HCT116 (cell line): ENCODE measurements around the gene PDE6B. TPM values are rescaled to one million over a fixed set of nuclear protein-coding genes. Genes with fewer than 3 reads are reported as not detected.

Experiments used
- ATAC-seq: fragments of 200-7000 bp; cut with Tn5 transposase; 2 replicates; pipeline ENCODE4 v1.9.1; 2020; ENCODE audit warnings: mild to moderate bottlenecking, moderate library complexity
- BruUV-seq: library from RNA; stranded (reverse); fragments of 400-500 nt; replicated peaks from 2 replicates; lab custom pipeline; 2021; lab: Mats Ljungman, UMichigan
- CTCF ChIA-PET: fragments of 300-600 bp; sonication (Branson Sonifier 250); formaldehyde crosslinking; loops from one replicate; lab custom pipeline; 2021; ENCODE audit warnings: antibody characterized with exemption; lab: Charles Lee
- POLR2A ChIA-PET: fragments of 300-600, 350-600 bp; sonication (Branson Sonifier 250); formaldehyde crosslinking; loops from one replicate; lab custom pipeline; 2021; ENCODE audit warnings: antibody characterized with exemption; lab: Charles Lee
- RAD21 ChIA-PET, 2 experiments: fragments of 300-600 bp; sonication (Branson Sonifier 250); formaldehyde crosslinking; loops; one replicate each; lab custom pipeline; 2023; ENCODE audit warnings: low total read pairs in 2 of 2; ENCODE audit not compliant: uncharacterized antibody in 2 of 2, unreplicated experiment in 2 of 2, low non-redundant PET in 1 of 2; lab: Charles Lee
- DNase-seq: peaks from one replicate; pipeline ENCODE4 v3.0.0-alpha.2; 2010; ENCODE audit warnings: low read depth, low spot score
- H2AFZ ChIP-seq: fragments of 200-600 bp; shearing (Covaris generic), sonication (generic); 2 replicates; pipeline ENCODE4 v1.6.1; 2017; ENCODE audit warnings: low read depth, mixed run types, mixed read lengths, antibody characterized with exemption, low read length; ENCODE audit not compliant: poor library complexity, severe bottlenecking
- H3K27ac ChIP-seq: 2 replicates; pipeline ENCODE4 v1.5.1; 2012; ENCODE audit warnings: low read depth, low read length
- H3K27me3 ChIP-seq: fragments of 200-600 bp; sonication (generic); 2 replicates; pipeline ENCODE4 v1.6.1; 2016; ENCODE audit warnings: mixed run types, low read length, mixed read lengths; ENCODE audit not compliant: insufficient read depth
- H3K36me3 ChIP-seq, 2 experiments: fragments of 200-500 bp in 1 of 2; fragments of 200-600 bp in 1 of 2; sonication (Bioruptor generic) in 1 of 2; sonication (generic) in 1 of 2; 2 replicates each; pipeline versions ENCODE4 v1.5.1 to v1.6.1; 2014 to 2016; ENCODE audit warnings: low read length in 2 of 2, inconsistent platforms in 1 of 2, mixed read lengths in 1 of 2, mixed run types in 1 of 2; ENCODE audit not compliant: insufficient read depth in 2 of 2, control insufficient read depth in 1 of 2
- H3K4me1 ChIP-seq, 2 experiments: fragments of 200-600 bp in 1 of 2; sonication (generic) in 1 of 2; 2 replicates each; pipeline versions ENCODE4 v1.5.1 to v1.6.1; 2012 to 2017; ENCODE audit warnings: low read length in 2 of 2, inconsistent platforms in 1 of 2, mild to moderate bottlenecking in 1 of 2, mixed read lengths in 1 of 2, mixed run types in 1 of 2, moderate library complexity in 1 of 2; ENCODE audit not compliant: insufficient read depth in 2 of 2, control insufficient read depth in 1 of 2
- H3K4me2 ChIP-seq: fragments of 200-600 bp; sonication (generic); 2 replicates; pipeline ENCODE4 v1.6.1; 2017; ENCODE audit warnings: mixed run types, low read length, mixed read lengths
- H3K4me3 ChIP-seq, 2 experiments: fragments of 200-600 bp in 1 of 2; sonication (generic) in 1 of 2; replicated peaks in 1 of 2; 2 replicates each; pipeline ENCODE4 v1.5.1; 2011 to 2016; ENCODE audit warnings: low read length in 2 of 2, control low read depth in 1 of 2, low read depth in 1 of 2, mild to moderate bottlenecking in 1 of 2, mixed read lengths in 1 of 2, mixed run types in 1 of 2
- H3K79me2 ChIP-seq: fragments of 200-600 bp; sonication (generic); 2 replicates; pipeline ENCODE4 v1.6.1; 2017; ENCODE audit warnings: mild to moderate bottlenecking, mixed run types, low read length, moderate library complexity, mixed read lengths; ENCODE audit not compliant: insufficient read depth
- H3K9ac ChIP-seq: fragments of 200-600 bp; sonication (generic); 2 replicates; pipeline ENCODE4 v1.6.1; 2016; ENCODE audit warnings: low read length, mixed read lengths
- H3K9me2 ChIP-seq: fragments of 200-600 bp; sonication (generic), shearing (Covaris generic); 2 replicates; pipeline ENCODE4 v1.6.1; 2017; ENCODE audit warnings: mixed run types, mild to moderate bottlenecking, moderate library complexity; ENCODE audit not compliant: insufficient read depth
- H3K9me3 ChIP-seq, 2 experiments: fragments of 200-500 bp in 1 of 2; fragments of 200-600 bp in 1 of 2; sonication (Bioruptor generic) in 1 of 2; sonication (generic) in 1 of 2; 2 replicates each; pipeline ENCODE4 v1.6.1; 2014 to 2017; ENCODE audit warnings: low read length in 2 of 2, mixed read lengths in 2 of 2, inconsistent platforms in 1 of 2, low read depth in 1 of 2, mild to moderate bottlenecking in 1 of 2, mixed run types in 1 of 2, moderate library complexity in 1 of 2; ENCODE audit not compliant: control insufficient read depth in 1 of 2, insufficient read depth in 1 of 2
- H4K20me1 ChIP-seq: fragments of 200-600 bp; sonication (generic), shearing (Covaris generic); 2 replicates; pipeline ENCODE4 v1.6.1; 2017; ENCODE audit warnings: mixed run types, mild to moderate bottlenecking, moderate library complexity; ENCODE audit not compliant: insufficient read depth
- CBX3 ChIP-seq: IDR thresholded peaks from 2 replicates; pipeline ENCODE4 v1.6.1; 2012; ENCODE audit warnings: low read depth
- CEBPB ChIP-seq: IDR thresholded peaks from 2 replicates; pipeline ENCODE4 v1.6.1; 2012; ENCODE audit warnings: low read depth
- EGR1 ChIP-seq: IDR thresholded peaks from 2 replicates; pipeline ENCODE4 v1.6.1; 2012; ENCODE audit warnings: low read depth
- ELF1 ChIP-seq: IDR thresholded peaks from 2 replicates; pipeline ENCODE4 v1.6.1; 2012; ENCODE audit warnings: low read depth, borderline replicate concordance
- EZH2phosphoT487 ChIP-seq: fragments of 200-600 bp; IDR thresholded peaks from 2 replicates; pipeline ENCODE4 v1.6.1; 2018; ENCODE audit warnings: antibody characterized with exemption, borderline replicate concordance
- FOSL1 ChIP-seq: IDR thresholded peaks from 2 replicates; pipeline ENCODE4 v1.6.1; 2012; ENCODE audit warnings: low read depth
- POLR2A ChIP-seq: IDR thresholded peaks from 2 replicates; pipeline ENCODE4 v1.7.0; 2011; ENCODE audit warnings: borderline replicate concordance; ENCODE audit not compliant: insufficient read depth, insufficient read length; ENCODE audit errors: extremely low read depth
- RAD21 ChIP-seq: IDR thresholded peaks from 2 replicates; pipeline ENCODE4 v1.6.1; 2012; ENCODE audit warnings: low read depth, mild to moderate bottlenecking
- SIN3A ChIP-seq: IDR thresholded peaks from 2 replicates; pipeline ENCODE4 v1.6.1; 2012; ENCODE audit warnings: low read depth
- SRF ChIP-seq: IDR thresholded peaks from 2 replicates; pipeline ENCODE4 v1.6.1; 2012; ENCODE audit warnings: low read depth
- ZFX ChIP-seq: fragments of 450-650 bp; IDR thresholded peaks from 2 replicates; pipeline ENCODE4 v1.6.1; 2017
- ZNF274 ChIP-seq: fragments of 200-500 bp; sonication (Bioruptor generic); IDR thresholded peaks from 2 replicates; pipeline ENCODE4 v1.6.1; 2014; ENCODE audit warnings: mild to moderate bottlenecking, low read depth, low read length, inconsistent platforms
- intact Hi-C: fragments of 100-400 bp; cut with micrococcal nuclease; formaldehyde crosslinking; loops from 2 replicates; pipeline ENCODE4 v1.10.0; 2022
- total RNA-seq: library from RNA; stranded (reverse); gene quantifications from one replicate; pipeline ENCODE4 v1.2.1, GENCODE V29; 2021; ENCODE audit not compliant: unreplicated experiment
- TF ChIP-seq, protein P1 (sequence below): IDR thresholded peaks from 2 replicates; pipeline ENCODE4 v1.6.1; 2012
- TF ChIP-seq, protein P2 (sequence below): IDR thresholded peaks from 2 replicates; pipeline ENCODE4 v1.6.1; 2012

PDE6B gene
- total RNA-seq, 1 experiment from 2014 or later = not detected

DNA sequence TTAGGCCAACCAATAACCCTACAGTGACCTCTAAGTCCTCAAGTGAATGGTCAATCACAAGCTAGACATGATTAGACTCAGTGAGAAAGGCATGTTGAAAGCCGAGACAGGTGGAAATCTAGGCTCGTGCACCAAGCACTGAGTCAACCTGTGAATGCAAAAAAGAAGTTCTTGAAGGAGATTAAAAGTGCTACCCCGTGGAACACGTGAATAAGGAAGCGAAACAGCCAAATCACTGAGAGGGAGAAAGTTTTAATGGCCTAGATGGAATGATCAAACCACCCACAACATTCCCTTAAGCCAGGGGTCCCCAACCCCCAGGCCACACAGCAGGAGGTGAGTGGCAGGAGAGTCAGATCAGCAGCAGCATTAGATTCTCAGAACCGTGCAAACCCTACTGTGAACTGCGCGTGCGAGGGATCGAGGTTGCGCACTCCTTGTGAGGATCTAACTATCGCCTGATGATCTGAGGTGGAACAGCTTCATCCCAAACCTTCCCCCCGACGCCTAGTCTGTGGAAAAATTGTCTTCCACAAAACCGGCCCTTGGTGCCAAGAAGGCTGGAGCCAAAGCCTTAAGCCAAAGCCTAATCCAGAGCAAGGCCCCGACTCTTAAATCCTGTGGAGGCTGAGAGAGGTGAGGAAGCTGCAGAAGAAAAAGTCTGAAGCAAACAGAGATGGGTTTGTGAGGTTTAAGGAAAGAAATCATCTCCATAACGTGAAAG lies 19.5 kb upstream of the PDE6B start:
- Histone ChIP-seq H4K20me1 (no peaks in the 10 kb centered on the region), H3K4me3 (no peak overlapping the region), H3K4me2 (no peak overlapping the region), H3K9ac (no peak overlapping the region), H3K4me1 (peaks cover 10 to 11% of the 10 kb centered on the region in 2 experiments; a peak in 3 of 4 replicates), H3K9me2 (no peaks in the 10 kb centered on the region), H3K36me3 (no peaks in the 10 kb centered on the region), H3K27ac (no peak overlapping the region), H3K27me3 (no peaks in the 10 kb centered on the region), H2AFZ (no peak overlapping the region), H3K79me2 (no peaks in the 10 kb centered on the region), H3K9me3 (no peaks in the 10 kb centered on the region)
- POLR2A ChIA-PET = no interaction called here
- CTCF ChIA-PET = no interaction called here
- TF ChIP-seq, protein P1, sequence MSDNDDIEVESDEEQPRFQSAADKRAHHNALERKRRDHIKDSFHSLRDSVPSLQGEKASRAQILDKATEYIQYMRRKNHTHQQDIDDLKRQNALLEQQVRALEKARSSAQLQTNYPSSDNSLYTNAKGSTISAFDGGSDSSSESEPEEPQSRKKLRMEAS = no peak
- TF ChIP-seq, protein P2, sequence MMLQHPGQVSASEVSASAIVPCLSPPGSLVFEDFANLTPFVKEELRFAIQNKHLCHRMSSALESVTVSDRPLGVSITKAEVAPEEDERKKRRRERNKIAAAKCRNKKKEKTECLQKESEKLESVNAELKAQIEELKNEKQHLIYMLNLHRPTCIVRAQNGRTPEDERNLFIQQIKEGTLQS = no peak
- no peak for TF ChIP-seq ELF1
- TF ChIP-seq EZH2phosphoT487 = no peak
- no peak for TF ChIP-seq ZNF274
- TF ChIP-seq FOSL1 = no peak
- TF ChIP-seq SIN3A = no peak
- TF ChIP-seq CEBPB = no peak
- TF ChIP-seq EGR1 = no peak
- TF ChIP-seq POLR2A = no peak
- no peak for TF ChIP-seq SRF
- TF ChIP-seq CBX3 = no peak
- TF ChIP-seq ZFX = no peak
- TF ChIP-seq RAD21 = no peak
- intact Hi-C loops = loop anchor here (10.0 kb wide), 1 partner anchor 379 kb away; the partner anchor contains the start of gene IDUA
- no peak for DNase-seq
- no peak for ATAC-seq
- RAD21 ChIA-PET = no interaction called here
- BruUV-seq = no TSS peak
